ENCODE data around the gene TSPAN31.

The TSPAN31 gene

DNA sequence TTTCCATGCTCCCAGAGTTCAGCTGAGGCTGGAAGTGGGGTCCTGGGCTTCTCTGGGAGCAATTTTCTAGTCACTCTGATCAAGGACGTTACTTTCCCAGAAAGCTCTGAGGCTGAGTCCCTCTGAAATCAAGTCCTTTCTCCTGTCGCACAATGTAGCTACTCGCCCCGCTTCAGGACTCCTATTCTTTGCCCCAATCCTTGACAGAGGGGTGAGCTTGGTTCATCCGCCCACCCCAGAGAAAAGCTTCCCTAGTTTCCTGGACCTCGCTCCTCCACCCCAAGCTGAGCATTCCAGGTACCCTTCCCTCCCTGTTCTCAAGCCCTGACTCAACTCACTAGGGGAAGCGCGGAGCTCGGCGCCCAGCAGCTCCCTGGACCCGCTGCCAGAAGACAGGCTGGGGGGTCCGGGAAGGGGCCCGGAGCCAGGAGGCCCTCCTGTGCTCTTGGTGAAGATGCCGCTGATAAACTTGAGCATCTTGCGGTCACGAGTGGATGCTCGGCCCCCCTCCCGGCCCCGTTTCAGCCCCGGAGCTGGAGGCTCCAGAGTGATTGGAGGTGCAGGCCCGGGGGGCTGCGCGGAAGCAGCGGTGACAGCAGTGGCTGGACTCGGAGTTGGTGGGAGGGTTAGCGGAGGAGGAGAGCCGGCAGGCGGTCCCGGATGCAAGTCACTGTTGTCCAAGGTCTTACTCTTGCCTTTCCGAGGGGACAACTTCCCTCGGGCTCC lies 7.9 kb upstream of the TSPAN31 start:
- no peaks in the 10 kb centered on the region for H3K36me3 ChIP-seq (ENCODE audit: control insufficient read depth, insufficient read depth, low read length)
- H3K27ac ChIP-seq (ENCODE audit: low read length): no peak overlapping the region
- DNase-seq (ENCODE audit: low read depth, low spot score): no peak
- peaks cover 67% of the 10 kb centered on the region for H3K27me3 ChIP-seq (ENCODE audit: control insufficient read depth, insufficient read depth, low read length)
- H3K4me3 ChIP-seq (ENCODE audit: low read length): no peak overlapping the region
- H3K9me3 ChIP-seq (ENCODE audit: control insufficient read depth, insufficient read depth, low read length): no peaks in the 10 kb centered on the region
- WGBS (ENCODE audit: insufficient coverage, insufficient read length): no CpG with 5 or more reads among the region's 31 CpGs
- H3K4me1 ChIP-seq (ENCODE audit: control insufficient read depth, insufficient read depth, low read length): peaks cover 3% of the 10 kb centered on the region; the same call in 1 of the 2 replicates

GRCh38 chr12:57737467-57738460 lies 7.1 kb upstream of the TSPAN31 start:
- Histone ChIP-seq H3K9me3 (ENCODE audit: control insufficient read depth, insufficient read depth, low read length) (no peaks in the 10 kb centered on the region), H3K36me3 (ENCODE audit: control insufficient read depth, insufficient read depth, low read length) (no peaks in the 10 kb centered on the region), H3K27me3 (ENCODE audit: control insufficient read depth, insufficient read depth, low read length) (peaks cover 63% of the 10 kb centered on the region), H3K27ac (ENCODE audit: low read length) (no peak overlapping the region), H3K4me1 (ENCODE audit: control insufficient read depth, insufficient read depth, low read length) (peaks cover 3% of the 10 kb centered on the region; the same call in 1 of the 2 replicates), H3K4me3 (ENCODE audit: low read length) (peak overlapping the region; percentile 40; the same call in 1 of the 2 replicates)
- WGBS (ENCODE audit: insufficient coverage, insufficient read length): no CpG with 5 or more reads among the region's 110 CpGs
- no peak for DNase-seq (ENCODE audit: low read depth, low spot score)

DNA sequence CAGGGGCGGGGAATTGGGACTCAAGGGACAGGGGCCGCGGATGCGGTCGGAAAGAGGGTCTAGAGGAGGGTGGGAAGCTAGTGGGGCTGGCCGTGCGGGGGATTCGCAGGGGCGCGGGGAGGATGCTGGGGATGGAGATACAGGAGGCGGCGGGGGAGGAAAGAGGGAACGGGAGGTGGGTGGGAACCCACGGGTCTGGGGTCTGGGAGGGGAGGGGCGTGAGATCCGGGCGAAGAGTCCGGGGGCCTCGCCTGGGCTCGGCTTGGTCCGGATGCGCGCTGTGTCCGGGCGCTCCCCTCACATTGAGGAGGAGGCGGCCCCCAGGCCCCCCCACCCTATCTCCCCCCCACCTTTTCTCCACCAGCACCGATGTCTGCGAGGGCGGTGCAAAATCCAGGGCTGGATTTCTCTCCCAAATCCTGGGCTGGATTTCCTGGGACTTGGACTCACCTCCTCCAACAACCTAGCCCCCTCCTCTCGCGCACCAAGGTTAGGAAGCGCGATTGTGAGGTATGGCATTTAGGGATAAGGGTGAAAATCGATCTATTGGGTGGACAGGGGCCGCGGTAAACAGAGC lies 6.1 kb upstream of the TSPAN31 start, which contains the start of gene AGAP2:
Gene AGAP2, minus strand, starts transcription at position 82 of the 577 bp plus-strand sequence. CDS start 496 bp downstream, outside the sequence.
- Histone ChIP-seq H3K9me3 (ENCODE audit: control insufficient read depth, insufficient read depth, low read length) (no peaks in the 10 kb centered on the region), H3K4me1 (ENCODE audit: control insufficient read depth, insufficient read depth, low read length) (peaks cover 3% of the 10 kb centered on the region; the same call in 1 of the 2 replicates), H3K36me3 (ENCODE audit: control insufficient read depth, insufficient read depth, low read length) (no peaks in the 10 kb centered on the region), H3K4me3 (ENCODE audit: low read length) (peak within 1 kb of the TSS; percentile 40; the same call in 1 of the 2 replicates), H3K27me3 (ENCODE audit: control insufficient read depth, insufficient read depth, low read length) (peaks cover 59% of the 10 kb centered on the region), H3K27ac (ENCODE audit: low read length) (no peak within 1 kb of the TSS)
- no CpG with 5 or more reads among the region's 36 CpGs for WGBS (ENCODE audit: insufficient coverage, insufficient read length)
- no peak for DNase-seq (ENCODE audit: low read depth, low spot score)

DNA sequence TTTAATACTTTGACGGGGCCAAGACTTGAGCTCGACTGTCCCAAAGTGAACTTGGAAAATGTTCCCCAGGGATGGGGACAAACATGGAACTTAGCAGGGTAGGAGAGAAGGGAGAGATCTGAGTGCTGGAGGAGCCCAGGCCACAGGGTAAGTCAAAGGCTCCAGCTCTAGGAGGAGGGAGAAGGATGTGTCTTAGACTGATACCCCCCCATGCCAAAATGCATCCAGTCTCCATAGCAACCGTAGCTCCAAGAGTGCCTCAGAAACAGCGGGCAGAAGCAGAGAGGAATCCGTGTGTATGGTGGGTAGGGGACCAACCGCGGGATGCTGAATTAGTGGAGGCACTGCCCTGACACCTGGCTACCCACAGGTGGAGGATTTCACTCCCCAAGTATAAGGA lies 5.5 kb upstream of the TSPAN31 start:
- Histone ChIP-seq H3K27me3 (ENCODE audit: control insufficient read depth, insufficient read depth, low read length) (peaks cover 54% of the 10 kb centered on the region), H3K27ac (ENCODE audit: low read length) (no peak overlapping the region), H3K4me3 (ENCODE audit: low read length) (no peak overlapping the region), H3K36me3 (ENCODE audit: control insufficient read depth, insufficient read depth, low read length) (no peaks in the 10 kb centered on the region), H3K4me1 (ENCODE audit: control insufficient read depth, insufficient read depth, low read length) (peaks cover 3% of the 10 kb centered on the region; the same call in 1 of the 2 replicates), H3K9me3 (ENCODE audit: control insufficient read depth, insufficient read depth, low read length) (no peaks in the 10 kb centered on the region)
- DNase-seq (ENCODE audit: low read depth, low spot score): no peak
- no CpG with 5 or more reads among the region's 7 CpGs for WGBS (ENCODE audit: insufficient coverage, insufficient read length)

DNA sequence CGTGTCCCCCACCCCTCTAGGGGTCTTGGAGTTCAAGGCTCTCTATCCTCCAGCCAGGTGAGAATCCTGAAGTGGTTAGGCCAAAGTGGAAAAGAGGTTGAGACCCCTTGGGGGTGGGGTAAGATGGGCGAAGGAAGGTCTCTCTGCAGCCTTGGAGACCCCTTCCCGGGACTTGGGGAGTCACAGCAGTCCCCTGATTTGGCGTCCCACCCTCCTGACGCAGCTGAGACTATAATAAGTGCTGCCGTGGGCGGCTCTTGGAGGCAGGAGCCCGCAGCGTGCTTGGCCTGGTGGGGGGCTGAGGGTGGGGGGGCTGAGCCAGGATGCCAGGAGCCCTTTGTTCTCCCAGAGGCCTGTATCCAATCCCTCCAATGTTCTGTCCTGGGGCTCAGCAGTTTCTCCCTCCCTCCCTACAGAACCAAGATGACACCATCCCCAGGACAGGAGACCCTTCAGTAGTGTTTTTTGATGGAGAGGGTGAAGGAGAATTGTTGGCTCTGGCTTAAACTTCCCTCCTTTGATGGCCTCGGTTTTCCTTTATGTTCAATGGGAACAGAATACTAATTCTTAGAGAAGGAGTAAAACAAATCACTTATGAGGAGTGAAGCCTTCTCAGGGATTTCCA lies 4.8 kb upstream of the TSPAN31 start:
- Histone ChIP-seq H3K27me3 (ENCODE audit: control insufficient read depth, insufficient read depth, low read length) (peaks cover 47% of the 10 kb centered on the region), H3K27ac (ENCODE audit: low read length) (no peak overlapping the region), H3K36me3 (ENCODE audit: control insufficient read depth, insufficient read depth, low read length) (no peaks in the 10 kb centered on the region), H3K4me3 (ENCODE audit: low read length) (no peak overlapping the region), H3K9me3 (ENCODE audit: control insufficient read depth, insufficient read depth, low read length) (no peaks in the 10 kb centered on the region), H3K4me1 (ENCODE audit: control insufficient read depth, insufficient read depth, low read length) (peaks cover 3% of the 10 kb centered on the region; the same call in 1 of the 2 replicates)
- no CpG with 5 or more reads among the region's 10 CpGs for WGBS (ENCODE audit: insufficient coverage, insufficient read length)
- DNase-seq (ENCODE audit: low read depth, low spot score): no peak

GRCh38 chr12:57740656-57741412 lies 4.0 kb upstream of the TSPAN31 start:
- peaks cover 4% of the 10 kb centered on the region; the same call in 1 of the 2 replicates for H3K4me1 ChIP-seq (ENCODE audit: control insufficient read depth, insufficient read depth, low read length)
- WGBS (ENCODE audit: insufficient coverage, insufficient read length): no CpG with 5 or more reads among the region's 5 CpGs
- H3K36me3 ChIP-seq (ENCODE audit: control insufficient read depth, insufficient read depth, low read length): no peaks in the 10 kb centered on the region
- H3K9me3 ChIP-seq (ENCODE audit: control insufficient read depth, insufficient read depth, low read length): no peaks in the 10 kb centered on the region
- H3K4me3 ChIP-seq (ENCODE audit: low read length): no peak overlapping the region
- no peak overlapping the region for H3K27ac ChIP-seq (ENCODE audit: low read length)
- peaks cover 42% of the 10 kb centered on the region for H3K27me3 ChIP-seq (ENCODE audit: control insufficient read depth, insufficient read depth, low read length)
- DNase-seq (ENCODE audit: low read depth, low spot score): no peak

- H3K4me3 ChIP-seq (ENCODE audit: low read length): no peak overlapping the region
- peaks cover 3% of the 10 kb centered on the region; the same call in 1 of the 2 replicates for H3K4me1 ChIP-seq (ENCODE audit: control insufficient read depth, insufficient read depth, low read length)
- DNase-seq (ENCODE audit: low read depth, low spot score): no peak
- H3K36me3 ChIP-seq (ENCODE audit: control insufficient read depth, insufficient read depth, low read length): peaks cover under 1% of the 10 kb centered on the region; the same call in 1 of the 2 replicates
- no peak overlapping the region for H3K27ac ChIP-seq (ENCODE audit: low read length)
- WGBS (ENCODE audit: insufficient coverage, insufficient read length): no CpG with 5 or more reads among the region's 1 CpG
- H3K9me3 ChIP-seq (ENCODE audit: control insufficient read depth, insufficient read depth, low read length): no peaks in the 10 kb centered on the region
- H3K27me3 ChIP-seq (ENCODE audit: control insufficient read depth, insufficient read depth, low read length): peaks cover 38% of the 10 kb centered on the region
Measured at GRCh38 chr12:57741413-57741789, 3.4 kb upstream of the TSPAN31 start.

DNA sequence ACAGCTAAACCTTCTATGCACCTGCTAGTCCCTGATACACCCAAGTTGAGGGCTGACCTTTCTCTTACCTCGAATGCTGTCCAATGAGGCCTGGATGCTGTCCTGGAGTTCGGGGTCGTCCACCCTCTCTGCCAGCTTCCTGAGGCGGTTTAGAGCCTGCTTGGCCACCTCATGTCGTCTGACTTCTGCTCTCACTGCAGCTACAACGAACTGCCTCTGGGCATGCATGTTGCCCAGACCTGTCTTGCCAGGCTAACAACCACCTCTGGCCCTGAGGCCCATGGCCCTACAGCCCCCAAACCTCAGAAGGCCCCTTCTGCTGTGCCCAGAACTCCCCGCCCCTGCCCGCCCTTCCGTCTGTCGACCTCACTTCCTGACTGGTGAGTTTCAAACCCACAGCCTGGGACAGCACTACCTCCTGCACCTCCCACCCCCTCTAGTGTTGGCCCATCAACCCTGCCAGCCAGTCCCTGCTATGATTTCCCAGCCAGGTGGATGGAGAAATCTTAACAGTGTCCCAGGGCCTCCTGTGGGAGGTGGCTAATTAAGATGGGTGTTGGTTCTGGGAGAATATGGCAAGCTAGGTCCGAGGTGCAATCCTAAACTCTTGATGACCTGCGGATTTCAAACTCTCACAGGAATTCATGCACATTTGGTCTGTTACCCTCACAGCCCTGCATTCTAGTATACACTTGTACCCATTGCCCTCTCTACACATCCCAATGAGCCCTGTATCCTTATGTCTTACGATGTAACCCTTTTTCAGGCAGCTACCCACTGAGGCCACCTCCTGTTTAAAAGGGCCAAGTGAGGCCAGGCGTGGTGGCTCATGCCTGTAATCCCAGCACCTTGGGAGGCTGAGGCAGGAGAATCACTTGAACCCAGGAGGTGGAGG lies 2.7 kb upstream of the TSPAN31 start:
- no peak overlapping the region for H3K4me3 ChIP-seq (ENCODE audit: low read length)
- no peaks in the 10 kb centered on the region for H3K9me3 ChIP-seq (ENCODE audit: control insufficient read depth, insufficient read depth, low read length)
- H3K27me3 ChIP-seq (ENCODE audit: control insufficient read depth, insufficient read depth, low read length): peaks cover 31% of the 10 kb centered on the region
- peaks cover 3% of the 10 kb centered on the region; the same call in 1 of the 2 replicates for H3K36me3 ChIP-seq (ENCODE audit: control insufficient read depth, insufficient read depth, low read length)
- no peak for DNase-seq (ENCODE audit: low read depth, low spot score)
- WGBS (ENCODE audit: insufficient coverage, insufficient read length): no CpG with 5 or more reads among the region's 14 CpGs
- H3K4me1 ChIP-seq (ENCODE audit: control insufficient read depth, insufficient read depth, low read length): peaks cover 1% of the 10 kb centered on the region; the same call in 1 of the 2 replicates
- no peak overlapping the region for H3K27ac ChIP-seq (ENCODE audit: low read length)

DNA sequence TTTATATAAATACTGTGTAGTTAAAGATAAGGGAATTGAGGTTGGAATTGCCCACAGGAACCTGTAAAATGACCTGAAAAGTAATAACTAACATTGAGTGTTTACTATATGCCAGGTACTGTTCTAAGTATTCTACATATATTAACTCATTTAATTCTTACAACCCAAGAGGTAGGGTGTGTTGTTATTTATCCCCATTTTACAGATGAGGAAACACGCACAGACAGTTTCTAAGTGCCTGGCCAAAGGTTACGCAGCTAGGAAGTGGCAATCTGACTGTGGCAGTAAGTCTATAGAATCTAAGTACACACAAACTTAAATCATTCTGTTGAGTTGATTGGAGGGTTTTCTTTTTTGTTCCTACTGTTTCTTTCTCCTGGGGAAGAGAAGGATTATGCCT lies 1.1 kb upstream of the TSPAN31 start:
- H3K4me1 ChIP-seq (ENCODE audit: control insufficient read depth, insufficient read depth, low read length): peaks cover 1% of the 10 kb centered on the region; the same call in 1 of the 2 replicates
- peaks cover 22% of the 10 kb centered on the region for H3K27me3 ChIP-seq (ENCODE audit: control insufficient read depth, insufficient read depth, low read length)
- no peak overlapping the region for H3K27ac ChIP-seq (ENCODE audit: low read length)
- H3K9me3 ChIP-seq (ENCODE audit: control insufficient read depth, insufficient read depth, low read length): no peaks in the 10 kb centered on the region
- no peak for DNase-seq (ENCODE audit: low read depth, low spot score)
- H3K4me3 ChIP-seq (ENCODE audit: low read length): no peak overlapping the region
- H3K36me3 ChIP-seq (ENCODE audit: control insufficient read depth, insufficient read depth, low read length): peaks cover 6% of the 10 kb centered on the region; the same call in 1 of the 2 replicates
- WGBS (ENCODE audit: insufficient coverage, insufficient read length): no CpG with 5 or more reads among the region's 2 CpGs
